Fibroblast of the conjunctiva (primary cell): Measurements from ENCODE around the gene MLF1.

Experiments used
- DNase-seq: peaks from one replicate; pipeline ENCODE4 v3.0.0-alpha.2; 2010; ENCODE audit warnings: low read depth

MLF1 gene

GRCh38 chr3:158574646-158575045, 3.7 kb downstream of the MLF1 start:
- DNase-seq = no peak

GRCh38 chr3:158590223-158590622, 19.2 kb downstream of the MLF1 start:
- no peak for DNase-seq

GRCh38 chr3:158600787-158601186, 29.8 kb downstream of the MLF1 start:
- DNase-seq = no peak

GRCh38 chr3:158602227-158602626, 31.2 kb downstream of the MLF1 start:
- DNase-seq = no peak

- DNase-seq = no peak
Measured at GRCh38 chr3:158617982-158618875, 47.2 kb downstream of the MLF1 start.

GRCh38 chr3:158625881-158626280, 54.9 kb downstream of the MLF1 start:
- no peak for DNase-seq

GRCh38 chr3:158631981-158632380, 61.0 kb downstream of the MLF1 start:
- no peak for DNase-seq

- no peak for DNase-seq
Measured at GRCh38 chr3:158640646-158641045, 69.7 kb downstream of the MLF1 start.

GRCh38 chr3:158642005-158642404, 71.0 kb downstream of the MLF1 start:
- DNase-seq = no peak

- DNase-seq = no peak
Measured at GRCh38 chr3:158642474-158643210, 71.6 kb downstream of the MLF1 start.

GRCh38 chr3:158644345-158644908, 73.4 kb downstream of the MLF1 start, which contains the start of gene GFM1:
GFM1 (plus strand) TSS chr3:158644527; CDS start chr3:158644635, 108 bp downstream.
- DNase-seq = peak; percentile 91

GRCh38 chr3:158649791-158650190, 78.8 kb downstream of the MLF1 start:
- no peak for DNase-seq

GRCh38 chr3:158651192-158651591, 80.2 kb downstream of the MLF1 start:
- no peak for DNase-seq

- no peak for DNase-seq
Measured at GRCh38 chr3:158652463-158652862, 81.5 kb downstream of the MLF1 start.
